Hepatocyte (in vitro differentiated cells): ENCODE data around the gene SDC3. TPM values are rescaled to one million over a fixed set of nuclear protein-coding genes. Genes with fewer than 3 reads are reported as not detected.

Experiments used
- DNase-seq: peaks from one replicate; pipeline ENCODE4 v3.0.0-alpha.2; 2016; ENCODE audit warnings: low spot score
- H2AFZ ChIP-seq: fragments of 200-600 bp; sonication (generic); 2 replicates; pipeline ENCODE4 v1.6.0; 2016; ENCODE audit warnings: antibody characterized with exemption, mild to moderate bottlenecking
- H3K27ac ChIP-seq: fragments of 200-600 bp; sonication (generic); 2 replicates; pipeline ENCODE4 v1.5.1; 2016; ENCODE audit warnings: mild to moderate bottlenecking
- H3K27me3 ChIP-seq: fragments of 200-600 bp; sonication (generic); 2 replicates; pipeline ENCODE4 v1.6.1; 2016
- H3K36me3 ChIP-seq: fragments of 200-600 bp; sonication (generic); replicated peaks from 2 replicates; pipeline ENCODE4 v1.5.1; 2016; ENCODE audit warnings: low read depth; ENCODE audit not compliant: insufficient read depth
- H3K4me1 ChIP-seq: fragments of 200-600 bp; sonication (generic); 2 replicates; pipeline ENCODE4 v1.5.1; 2016; ENCODE audit warnings: mild to moderate bottlenecking, moderate library complexity; ENCODE audit not compliant: insufficient read depth
- H3K4me2 ChIP-seq: fragments of 200-600 bp; sonication (generic); 2 replicates; pipeline ENCODE4 v1.6.0; 2016
- H3K4me3 ChIP-seq: fragments of 200-600 bp; sonication (generic); 2 replicates; pipeline ENCODE4 v1.5.1; 2016; ENCODE audit warnings: mild to moderate bottlenecking
- H3K79me2 ChIP-seq: fragments of 200-600 bp; sonication (generic); 2 replicates; pipeline ENCODE4 v1.6.0; 2017; ENCODE audit warnings: mild to moderate bottlenecking
- H3K9me2 ChIP-seq: fragments of 200-600 bp; sonication (generic); replicated peaks from 2 replicates; pipeline ENCODE4 v1.6.0; 2017; ENCODE audit warnings: mild to moderate bottlenecking; ENCODE audit not compliant: insufficient read depth
- H3K9me3 ChIP-seq: fragments of 200-600 bp; sonication (generic); 2 replicates; pipeline ENCODE4 v1.5.1; 2016; ENCODE audit warnings: low read depth, mild to moderate bottlenecking
- H4K20me1 ChIP-seq: fragments of 200-600 bp; sonication (generic); 2 replicates; pipeline ENCODE4 v1.6.0; 2016; ENCODE audit warnings: mild to moderate bottlenecking; ENCODE audit not compliant: insufficient read depth, poor library complexity, severe bottlenecking
- CTCF ChIP-seq: fragments of 200-600 bp; sonication (generic); IDR thresholded peaks from 2 replicates; pipeline ENCODE4 v1.5.1; 2016; ENCODE audit warnings: antibody characterized with exemption, mild to moderate bottlenecking; ENCODE audit not compliant: poor library complexity
- EZH2 ChIP-seq: fragments of 200-600 bp; sonication (generic); IDR thresholded peaks from 2 replicates; pipeline ENCODE4 v1.6.1; 2016; ENCODE audit warnings: antibody characterized with exemption, mild to moderate bottlenecking, borderline replicate concordance
- EZH2phosphoT487 ChIP-seq: fragments of 200-600 bp; sonication (generic); IDR thresholded peaks from one replicate; pipeline ENCODE4 v1.6.1; 2018; ENCODE audit warnings: antibody characterized with exemption, mild to moderate bottlenecking, low read depth, moderate library complexity; ENCODE audit not compliant: unreplicated experiment, severe bottlenecking
- WGBS: methylation state at CpG from one replicate; pipeline ENCODE4 v1.1.6; 2016; ENCODE audit warnings: low lambda C conversion rate; ENCODE audit errors: missing lambda C conversion rate; 5-methylcytosine and 5-hydroxymethylcytosine counted together
- polyA plus RNA-seq: library from polyadenylated mRNA; unstranded; fragments of >200 nt; fragmentation: Nextera tagmentation; extraction: Ambion mirVana; gene quantifications from 2 replicates; pipeline ENCODE4 v1.2.1, GENCODE V29; 2016
- total RNA-seq: library from RNA; depleted of rRNA; stranded (reverse); fragments of >200 nt; gene quantifications from 2 replicates; pipeline ENCODE4 v1.2.3, GENCODE V29; 2014

The SDC3 gene
- total and polyA plus RNA-seq, 2 experiments from 2014 or later, result 33.5 to 60.0 TPM

DNA sequence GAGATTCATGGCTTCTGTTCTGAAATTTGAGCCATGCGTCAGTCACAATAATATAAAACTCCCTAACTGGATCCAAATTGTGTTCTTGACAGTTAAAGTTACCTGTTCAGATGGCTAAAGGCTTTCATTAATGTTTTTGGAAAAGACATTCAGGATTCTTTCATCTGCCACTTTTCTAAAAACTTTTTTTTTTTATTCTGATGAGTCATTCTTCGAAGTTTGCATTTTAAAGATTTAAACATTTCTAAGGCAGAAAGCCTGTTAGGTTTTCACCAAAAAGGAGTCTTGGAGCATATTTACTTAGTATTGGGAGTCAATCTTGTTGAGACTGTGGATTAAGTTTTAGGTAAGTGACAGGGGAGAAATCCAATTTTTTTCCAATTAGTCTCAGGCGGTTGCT lies 18.9 kb upstream of the SDC3 start:
- DNase-seq, result no peak
- Histone ChIP-seq H3K9me3 (no peaks in the 10 kb centered on the region), H3K4me3 (no peak overlapping the region), H3K27me3 (no peaks in the 10 kb centered on the region), H3K4me1 (no peaks in the 10 kb centered on the region), H3K9me2 (no peaks in the 10 kb centered on the region), H4K20me1 (no peaks in the 10 kb centered on the region), H3K79me2 (no peaks in the 10 kb centered on the region), H3K4me2 (no peak overlapping the region), H3K36me3 (no peaks in the 10 kb centered on the region), H2AFZ (no peak overlapping the region), H3K27ac (no peak overlapping the region)
- WGBS, result 83% methylated on average over 3 of the region's 3 CpGs
- TF ChIP-seq CTCF, result no peak
- TF ChIP-seq EZH2phosphoT487, result no peak
- no peak for TF ChIP-seq EZH2

DNA sequence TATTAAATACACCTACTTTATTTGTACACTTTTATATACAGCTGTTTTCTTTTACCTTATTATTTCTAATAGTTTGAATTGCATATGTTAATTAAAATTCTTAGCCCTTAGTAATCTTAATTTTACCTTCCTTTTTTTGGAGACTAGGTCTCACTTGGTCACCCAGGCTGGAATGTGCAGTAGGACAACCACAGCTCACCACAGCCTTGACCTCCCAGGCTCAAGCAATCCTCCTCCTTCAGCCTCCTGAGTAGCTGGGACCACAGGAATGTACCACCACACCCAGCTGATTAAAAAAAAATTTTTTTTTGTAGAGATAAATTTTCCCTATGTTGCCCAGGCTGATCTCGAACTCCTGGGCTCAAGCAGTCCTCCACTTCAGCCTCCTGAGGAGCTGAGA lies 15.0 kb upstream of the SDC3 start:
- no peaks in the 10 kb centered on the region for H3K27me3 ChIP-seq
- TF ChIP-seq EZH2 (no peak), EZH2phosphoT487 (no peak), CTCF (no peak)

GRCh38 chr1:30920827-30921226 lies 12.3 kb upstream of the SDC3 start:
- no peak overlapping the region for H3K27ac ChIP-seq
- H3K36me3 ChIP-seq, result no peaks in the 10 kb centered on the region
- no peak for DNase-seq
- TF ChIP-seq EZH2 (no peak), EZH2phosphoT487 (no peak), CTCF (no peak)
- H3K4me3 ChIP-seq, result no peak overlapping the region
- H3K27me3 ChIP-seq, result no peaks in the 10 kb centered on the region
- no peak overlapping the region for H3K4me2 ChIP-seq
- H3K79me2 ChIP-seq, result no peaks in the 10 kb centered on the region
- H3K9me3 ChIP-seq, result no peaks in the 10 kb centered on the region
- H2AFZ ChIP-seq, result no peak overlapping the region
- H3K9me2 ChIP-seq, result no peaks in the 10 kb centered on the region
- no peaks in the 10 kb centered on the region for H3K4me1 ChIP-seq
- H4K20me1 ChIP-seq, result no peaks in the 10 kb centered on the region
- 70% methylated on average over 7 of the region's 7 CpGs for WGBS

More for the DNA sequence above, 15.0 kb upstream of the SDC3 start:
- H3K9me2 ChIP-seq, result no peaks in the 10 kb centered on the region
- no peak overlapping the region for H3K4me2 ChIP-seq
- H2AFZ ChIP-seq, result no peak overlapping the region
- no peaks in the 10 kb centered on the region for H3K79me2 ChIP-seq
- DNase-seq, result no peak
- no peaks in the 10 kb centered on the region for H3K4me1 ChIP-seq
- no peaks in the 10 kb centered on the region for H3K9me3 ChIP-seq
- H3K36me3 ChIP-seq, result no peaks in the 10 kb centered on the region
- H4K20me1 ChIP-seq, result no peaks in the 10 kb centered on the region
- H3K4me3 ChIP-seq, result no peak overlapping the region
- WGBS, result 93% methylated on average over 1 of the region's 1 CpG
- H3K27ac ChIP-seq, result no peak overlapping the region
